Activated CD4-positive, alpha-beta T cell treated with anti-CD3 and anti-CD28 coated beads, Interleukin-10, Interleukin-2, amounts not matched to agents 100 ng/mL and 50 ng/mL, durations not matched to agents 16 hours and 8 hours (primary cell): ENCODE measurements around the gene GRIK5.

ENCODE experiments used
- DNase-seq: peaks from one replicate; pipeline ENCODE4 v3.0.0-alpha.2; 2020

GRIK5 gene

DNA sequence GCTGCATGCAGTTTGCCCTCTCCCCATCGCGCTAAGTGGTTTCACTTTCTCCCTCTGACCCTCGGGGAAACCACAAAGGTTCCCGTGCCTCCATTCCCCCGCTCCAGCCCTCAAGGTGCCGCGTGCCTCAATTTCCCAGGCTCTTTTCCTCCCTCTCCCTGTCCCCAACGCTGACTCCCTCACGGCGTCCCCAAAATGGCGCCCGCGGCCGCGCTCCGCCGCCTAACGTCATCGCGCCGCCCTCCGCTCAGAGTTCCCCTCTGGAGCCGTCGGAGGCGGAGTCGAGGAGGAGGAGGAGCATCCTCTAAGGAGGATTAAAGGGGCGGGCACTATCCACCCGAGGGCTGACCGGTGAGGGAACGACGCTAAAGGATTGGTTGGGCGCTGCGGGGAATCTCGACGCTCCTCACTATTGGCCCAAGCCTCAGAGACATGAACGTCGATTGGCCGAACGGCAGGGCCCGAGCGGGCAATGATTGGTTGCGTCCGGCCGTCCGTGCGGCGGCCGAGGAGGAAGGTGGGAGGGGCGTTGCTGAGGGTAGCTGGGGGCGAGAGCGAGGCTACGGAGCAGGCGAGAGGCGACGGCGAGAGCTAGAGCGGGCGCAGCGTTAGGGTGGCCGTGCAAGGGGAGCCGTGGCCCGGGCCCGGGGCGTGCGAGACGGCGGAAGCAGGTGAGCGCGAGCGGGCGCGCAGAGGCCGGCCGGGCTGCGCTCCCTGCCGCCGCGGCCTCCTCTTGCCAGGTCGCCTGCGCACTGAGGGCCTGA is 5.8 kb upstream of the GRIK5 start, which contains the start of gene ZNF574:
TSS of gene ZNF574 (plus strand) at position 551 of the 764 bp plus-strand sequence. CDS start 2,441 bp downstream, outside the sequence.
- peak; percentile 99 for DNase-seq

DNA sequence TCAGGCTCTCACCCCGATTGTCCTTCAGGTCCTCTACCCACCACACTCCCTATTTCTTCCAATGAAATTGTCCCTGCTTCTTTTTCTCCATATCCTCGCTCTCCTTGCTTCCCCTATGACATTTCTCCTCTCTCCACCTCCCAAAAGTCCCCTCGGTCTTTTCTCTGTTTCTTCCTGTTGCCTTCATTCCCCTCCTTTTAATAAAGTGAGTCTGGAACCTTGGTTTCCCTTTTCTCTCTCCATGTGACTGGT is 5.3 kb upstream of the GRIK5 start:
- DNase-seq: no peak

DNA sequence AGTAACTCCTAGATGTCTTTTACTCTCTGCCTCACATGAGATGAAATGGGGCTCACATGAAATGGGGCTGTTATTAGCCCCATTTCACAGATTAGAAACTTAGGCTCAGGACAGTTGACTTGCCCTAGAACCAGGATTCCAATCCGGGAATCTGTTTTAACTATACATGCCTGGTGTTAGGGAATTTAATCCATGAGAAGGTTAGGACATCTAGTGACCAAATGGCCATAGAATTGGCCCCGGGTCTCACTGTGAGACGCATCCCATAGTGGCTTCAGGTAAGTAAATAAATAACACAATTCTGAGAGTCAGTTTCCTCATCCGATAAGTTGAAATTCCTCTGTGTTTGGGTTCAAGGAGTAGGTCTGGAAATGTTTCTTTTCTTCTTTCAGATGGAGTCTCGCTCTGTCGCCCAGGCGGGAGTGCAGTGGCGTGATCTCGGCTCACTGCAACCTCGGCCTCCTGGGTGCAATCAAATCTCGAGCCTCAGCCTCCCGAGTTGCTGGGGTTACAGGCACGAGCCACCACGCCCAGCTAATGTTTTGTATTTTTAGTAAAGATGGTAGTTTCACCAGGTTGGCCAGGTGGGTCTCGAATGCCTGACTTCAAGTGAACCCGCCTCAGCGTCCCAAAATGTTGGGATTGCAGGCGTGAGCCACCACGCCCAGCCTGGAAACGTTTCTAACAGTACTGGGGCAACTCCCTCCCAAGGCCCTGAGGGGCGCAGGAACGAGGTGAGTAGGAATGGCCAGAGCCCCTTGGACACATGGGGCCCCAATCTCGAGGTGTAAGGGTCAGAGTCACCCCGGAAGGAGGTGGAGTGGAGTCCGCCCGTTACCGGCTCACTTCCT is 4.7 kb upstream of the GRIK5 start:
- DNase-seq: peak; percentile 31

DNA sequence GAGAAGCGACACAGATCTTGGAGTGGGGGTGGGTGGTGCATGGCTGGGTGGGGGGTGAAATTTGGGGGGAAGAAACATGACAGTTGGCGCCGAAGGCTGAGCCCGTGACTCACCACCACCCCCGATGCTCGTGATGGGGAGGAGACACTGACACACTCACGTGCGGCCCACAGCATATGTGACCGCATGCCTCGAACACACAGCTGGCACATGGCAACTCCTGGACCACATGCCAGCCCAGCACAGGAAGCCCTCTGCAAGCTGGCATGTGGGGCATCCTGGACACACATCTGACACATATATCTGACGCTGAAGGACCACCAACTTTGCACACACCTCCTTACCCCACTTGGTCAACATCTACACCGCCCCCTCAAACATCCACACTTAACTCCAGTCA is 1.2 kb upstream of the GRIK5 start:
- DNase-seq: no peak

GRCh38 chr19:42068756-42069571 is 1.0 kb downstream of the GRIK5 start:
- no peak for DNase-seq

DNA sequence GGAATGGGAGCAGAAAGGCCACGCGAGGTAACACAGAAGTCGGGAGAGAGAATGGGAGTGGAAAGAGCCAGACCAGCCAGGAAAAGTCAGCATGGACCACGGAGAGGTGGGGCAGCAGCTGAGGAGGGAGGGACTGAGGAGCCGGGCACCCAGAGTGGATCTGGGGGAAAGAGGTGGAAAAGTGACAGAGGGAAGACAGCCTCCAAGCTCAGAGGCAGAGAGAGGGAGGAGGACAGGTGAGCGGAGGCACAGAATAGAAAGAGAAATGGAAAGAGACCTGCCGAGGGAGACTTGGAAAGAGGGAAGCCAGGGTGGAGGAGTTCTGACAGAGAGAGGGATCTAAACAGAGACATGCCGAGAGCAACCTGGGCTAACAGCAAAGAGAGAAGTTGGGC is 1.6 kb downstream of the GRIK5 start:
- no peak for DNase-seq

DNA sequence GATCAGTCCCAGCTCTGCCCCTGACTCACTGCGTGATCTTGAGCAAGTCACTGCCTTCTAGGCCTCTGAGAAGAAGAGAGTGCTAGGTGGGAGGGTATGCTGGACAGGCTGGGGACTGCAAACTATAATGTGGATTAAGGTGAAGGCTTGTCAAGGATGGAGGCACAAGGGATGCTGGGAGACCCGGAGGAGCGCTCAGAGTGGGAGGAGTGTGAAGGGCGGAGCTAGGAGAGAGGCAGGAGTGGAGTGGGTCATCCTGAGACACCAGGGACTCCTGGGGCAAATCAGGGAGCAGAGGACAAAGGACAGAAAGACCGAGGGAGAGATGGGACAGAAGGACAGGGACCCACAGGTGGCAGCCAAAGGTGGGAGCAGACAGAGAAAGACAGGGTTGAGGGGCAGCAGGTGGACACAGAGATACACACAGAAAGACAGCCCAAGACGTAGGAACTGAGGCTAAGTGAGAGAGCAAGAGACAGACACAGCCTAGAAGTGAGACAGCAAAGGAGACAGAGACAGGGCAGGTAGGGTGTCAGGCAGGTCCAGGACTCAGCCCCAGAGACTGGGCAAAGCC is 2.6 kb downstream of the GRIK5 start:
- DNase-seq: no peak

DNA sequence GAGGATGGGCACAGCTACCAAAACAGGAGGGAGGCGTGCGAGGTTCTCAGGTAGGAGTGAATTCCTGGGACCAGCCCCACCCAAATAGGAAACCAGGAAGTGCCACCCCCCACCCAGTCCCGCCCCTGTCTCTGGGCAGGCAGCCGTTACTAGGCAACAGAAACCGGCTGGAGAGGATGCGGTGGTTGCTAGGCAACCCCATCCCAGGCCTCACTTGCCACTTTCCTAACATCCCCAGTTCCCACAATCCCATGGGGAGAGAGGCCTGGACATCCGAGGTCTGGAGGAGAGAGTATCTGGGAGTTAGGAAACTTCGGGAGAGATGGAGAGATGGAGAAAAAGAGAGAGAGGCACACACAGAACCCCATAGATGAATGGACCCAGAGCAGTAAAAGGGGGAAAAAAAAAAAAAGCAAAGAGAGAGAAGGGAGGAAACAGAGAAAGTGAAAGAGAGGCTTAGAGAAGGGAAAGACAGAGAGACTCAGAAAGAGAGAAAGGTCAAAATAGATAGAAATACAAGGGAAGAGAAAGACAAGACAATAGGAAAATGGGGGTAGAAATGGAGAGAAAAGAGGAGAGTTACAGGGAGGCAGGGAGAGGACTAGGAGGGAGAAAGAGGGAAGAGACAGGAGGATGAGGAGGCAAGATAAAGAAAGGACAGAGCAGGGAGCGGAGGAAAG is 3.8 kb downstream of the GRIK5 start:
- DNase-seq: peak; percentile 23

DNA sequence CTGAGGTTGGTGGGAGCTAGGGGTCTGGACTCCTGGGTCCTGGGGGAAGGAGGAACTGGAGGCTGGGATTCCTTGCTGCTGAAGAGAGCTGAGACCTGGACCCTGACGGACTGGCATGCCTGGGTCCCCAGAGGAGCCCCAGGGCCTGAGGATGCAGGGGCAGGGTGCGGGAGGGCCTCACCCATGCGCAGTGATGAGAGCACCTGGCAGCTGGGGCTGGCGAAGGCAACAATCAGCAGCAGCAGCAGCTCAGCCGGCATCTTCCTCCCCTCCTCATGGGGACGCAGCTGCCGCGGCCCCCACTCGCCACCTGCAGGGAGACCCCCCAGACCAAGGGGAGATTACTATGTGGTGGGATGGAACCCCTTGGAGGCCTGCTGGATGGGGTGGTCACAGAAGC is 4.5 kb downstream of the GRIK5 start:
- no peak for DNase-seq

DNA sequence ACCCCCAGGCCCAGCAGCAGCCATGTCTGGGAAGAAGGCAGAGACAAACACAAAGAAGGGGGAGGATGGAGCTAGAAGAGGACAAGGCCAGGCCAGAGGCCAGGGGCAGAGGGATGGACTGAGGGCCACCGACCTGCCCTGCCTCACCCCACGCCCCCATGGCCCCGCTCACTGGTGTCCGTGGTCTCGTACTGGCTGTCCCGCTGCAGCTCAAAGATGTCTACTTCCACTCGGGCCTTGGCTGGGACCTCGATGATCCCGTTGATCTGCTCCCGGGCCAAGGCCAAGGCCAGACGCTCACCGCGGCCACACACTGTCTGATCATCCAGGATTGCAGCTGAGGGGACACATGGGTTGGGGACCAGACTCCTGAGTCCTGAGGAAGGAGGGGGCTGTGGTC is 5.0 kb downstream of the GRIK5 start:
- DNase-seq: no peak

- no peak for DNase-seq
These were observed 5.6 kb downstream of the GRIK5 start for GRCh38 chr19:42064432-42064831.

GRCh38 chr19:42062381-42062780 is 7.6 kb downstream of the GRIK5 start:
- DNase-seq: no peak

DNA sequence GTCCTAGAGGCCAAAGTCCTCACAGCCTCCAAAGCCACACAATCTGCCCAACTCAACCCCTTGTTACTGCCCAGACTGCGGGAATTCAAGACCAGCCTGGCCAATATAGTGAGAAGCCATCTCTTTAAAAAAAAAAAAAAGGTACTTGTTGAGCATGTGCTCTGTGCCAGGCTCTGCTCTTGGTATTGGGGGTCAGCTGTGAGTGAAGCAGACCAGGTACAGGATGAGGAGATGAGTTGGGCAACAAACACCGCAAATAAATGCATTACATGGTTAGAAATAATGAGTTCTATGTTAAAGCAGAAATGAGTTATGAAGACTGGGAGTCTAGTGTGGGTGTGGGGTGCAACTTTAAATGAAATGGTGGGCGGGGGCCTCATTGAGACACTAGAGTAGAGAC is 9.9 kb downstream of the GRIK5 start:
- no peak for DNase-seq

- DNase-seq: no peak
These were observed 10.8 kb downstream of the GRIK5 start for GRCh38 chr19:42059196-42059595.

GRCh38 chr19:42057846-42058245 is 12.2 kb downstream of the GRIK5 start:
- DNase-seq: no peak

DNA sequence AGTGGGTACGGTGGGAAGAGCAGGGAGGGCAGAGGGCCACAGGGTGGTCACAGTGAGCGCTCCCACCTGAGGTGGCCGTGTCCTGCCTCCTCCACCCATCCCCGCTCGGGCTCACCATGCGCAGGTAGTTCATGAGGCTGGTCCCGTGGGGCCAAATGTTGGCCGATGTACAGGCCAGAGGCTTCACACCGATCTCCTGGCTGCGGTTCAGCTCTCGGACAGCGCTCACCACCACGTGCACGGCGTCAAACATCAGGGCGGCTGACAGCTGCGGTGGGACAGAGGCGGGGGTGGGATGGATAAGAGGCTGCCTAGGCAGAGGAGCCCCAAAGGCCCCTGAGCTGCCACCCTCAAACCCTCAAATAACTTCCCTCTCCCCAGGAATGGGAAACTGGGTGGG is 15.8 kb downstream of the GRIK5 start:
- DNase-seq: no peak

DNA sequence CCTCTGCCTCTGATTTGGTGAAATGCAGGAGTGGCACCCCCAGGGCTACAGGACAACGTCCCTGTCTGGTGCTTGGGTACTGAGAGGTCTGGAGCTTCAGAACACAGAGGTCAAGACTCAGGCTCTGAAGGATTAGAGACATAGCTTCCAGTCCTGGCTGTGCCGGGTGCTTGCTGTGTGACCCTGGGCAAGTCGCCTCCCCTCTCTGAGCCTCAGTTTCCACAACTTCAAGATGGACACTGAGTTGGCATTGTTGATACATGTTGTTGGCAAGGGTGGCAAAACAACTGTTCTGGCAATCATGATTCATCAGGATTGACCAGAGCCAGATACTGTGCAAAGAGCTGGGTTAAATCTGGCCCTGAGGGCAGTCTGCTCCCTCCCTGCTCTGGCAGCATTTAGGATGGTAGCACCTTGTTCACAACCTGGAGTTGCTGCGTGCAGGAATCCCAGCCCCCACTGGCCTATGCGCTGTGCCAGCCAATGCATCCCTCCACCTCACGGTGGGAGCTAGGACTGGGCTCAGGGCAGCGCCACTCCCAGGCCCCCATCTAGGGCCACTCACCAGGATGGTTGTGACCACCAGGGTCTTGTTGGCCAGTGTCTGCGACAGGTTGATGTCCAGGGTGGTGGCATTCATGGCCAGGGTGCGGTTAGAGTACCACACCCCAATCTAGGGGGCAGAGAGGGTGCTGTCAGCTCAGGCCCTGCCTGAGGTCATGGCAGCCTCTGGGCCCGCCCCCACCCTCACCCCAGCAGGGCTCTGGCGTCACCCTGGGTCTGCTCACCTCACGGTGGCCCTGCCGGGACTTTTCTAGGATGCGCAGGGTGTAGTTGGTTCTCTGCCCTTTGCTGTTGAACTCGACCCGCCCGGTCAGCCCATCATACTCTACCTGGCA is 16.7 kb downstream of the GRIK5 start:
- DNase-seq: no peak

GRCh38 chr19:42052241-42052863 is 17.7 kb downstream of the GRIK5 start:
- no peak for DNase-seq

- peak; percentile 91 for DNase-seq
These were observed 18.6 kb downstream of the GRIK5 start for GRCh38 chr19:42051166-42052115.

DNA sequence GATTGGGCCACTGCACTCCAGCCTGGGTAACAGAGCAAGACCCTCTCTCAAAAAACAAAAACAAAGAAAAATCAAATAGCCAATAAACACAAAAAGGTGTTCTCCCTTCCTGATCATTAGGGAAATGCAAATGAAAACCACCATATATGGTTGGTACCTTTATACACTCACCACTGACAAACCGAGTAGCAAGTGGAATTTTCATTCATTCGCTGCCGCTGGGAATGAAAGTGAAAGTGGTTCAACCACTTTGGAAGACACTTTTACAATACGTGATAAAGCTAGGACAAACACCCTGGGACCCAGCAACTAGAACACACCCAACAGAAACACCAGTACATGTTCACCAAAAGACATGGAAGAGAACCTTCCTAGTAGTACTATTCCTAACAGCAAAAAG is 21.0 kb downstream of the GRIK5 start:
- peak; percentile 30 for DNase-seq
